Esophagus muscularis mucosa (tissue), 4 donors: Measurements from ENCODE around the gene DCAF8. TPM values are rescaled to one million over a fixed set of nuclear protein-coding genes. Genes with fewer than 3 reads are reported as not detected.
A peak's percentile ranks its signal among the peaks of the same experiment; 100 is the strongest.

Experiments used
- DNase-seq: peaks from one replicate; pipeline ENCODE4 v3.0.0-alpha.2; 2017; ENCODE audit errors: extremely low spot score
- H3K27ac ChIP-seq, 4 donors: fragments of 200-600 bp; sonication (generic); replicated peaks in 1 of 4; 1 replicate in 3 of 4; 2 replicates in 1 of 4; pipeline ENCODE4 v1.5.1; 2016 to 2019; ENCODE audit warnings: mild to moderate bottlenecking in 1 of 4
- H3K27me3 ChIP-seq, 4 donors: fragments of 200-600 bp; sonication (generic); one replicate each; pipeline versions ENCODE4 v1.5.1 to v1.6.0; 2016 to 2019
- H3K36me3 ChIP-seq, 4 donors: fragments of 200-600 bp; sonication (generic); one replicate each; pipeline ENCODE4 v1.5.1; 2016 to 2019
- H3K4me1 ChIP-seq, 4 donors: fragments of 200-600 bp; sonication (generic); one replicate each; pipeline ENCODE4 v1.5.1; 2016 to 2019
- H3K4me3 ChIP-seq, 4 donors: fragments of 200-600 bp; sonication (generic); 1 replicate in 2 of 4; 2 replicates in 2 of 4; pipeline ENCODE4 v1.5.1; 2016 to 2019; ENCODE audit warnings: mild to moderate bottlenecking in 4 of 4, moderate library complexity in 1 of 4
- H3K9me3 ChIP-seq, 4 donors: fragments of 200-600 bp; sonication (generic); 1 replicate in 3 of 4; 2 replicates in 1 of 4; pipeline ENCODE4 v1.5.1; 2016 to 2019
- EP300 ChIP-seq: sonication (generic); formaldehyde crosslinking; IDR thresholded peaks from one replicate; pipeline ENCODE4 v1.6.1; 2017; ENCODE audit warnings: antibody characterized with exemption
- POLR2A ChIP-seq: fragments of 450-650 bp; IDR thresholded peaks from one replicate; pipeline ENCODE4 v1.6.1; 2017; ENCODE audit warnings: antibody characterized with exemption, moderate library complexity, mild to moderate bottlenecking, low read depth
- POLR2AphosphoS5 ChIP-seq, 2 donors: sonication (generic); formaldehyde crosslinking; IDR thresholded peaks; one replicate each; pipeline ENCODE4 v1.6.1; 2017; ENCODE audit warnings: antibody characterized with exemption in 2 of 2
- WGBS: methylation state at CpG from one replicate; pipeline ENCODE4 v1.1.5; 2018; 5-methylcytosine and 5-hydroxymethylcytosine counted together
- intact Hi-C: fragments of 100-400 bp; cut with DNase I; formaldehyde crosslinking; loops from one replicate; pipeline ENCODE4 v1.15.1; 2023
- total RNA-seq, 4 donors: library from RNA; depleted of rRNA; stranded (reverse); fragments of >200 nt; gene quantifications; one replicate each; pipeline versions ENCODE4 v1.1.0 to v1.2.1, GENCODE V29; 2016
- TF ChIP-seq, protein P1 (sequence below), 3 experiments: fragments of 200-600 bp in 2 of 3; fragments of 450-650 bp in 1 of 3; sonication (generic) in 2 of 3; IDR thresholded peaks; one replicate each; pipeline ENCODE4 v1.5.1; 2017 to 2019; ENCODE audit warnings: antibody characterized with exemption in 3 of 3, mild to moderate bottlenecking in 2 of 3, moderate library complexity in 1 of 3

The DCAF8 gene
- total RNA-seq, 4 donors from 2014 or later, result 111 to 191 (median 172) TPM

DNA sequence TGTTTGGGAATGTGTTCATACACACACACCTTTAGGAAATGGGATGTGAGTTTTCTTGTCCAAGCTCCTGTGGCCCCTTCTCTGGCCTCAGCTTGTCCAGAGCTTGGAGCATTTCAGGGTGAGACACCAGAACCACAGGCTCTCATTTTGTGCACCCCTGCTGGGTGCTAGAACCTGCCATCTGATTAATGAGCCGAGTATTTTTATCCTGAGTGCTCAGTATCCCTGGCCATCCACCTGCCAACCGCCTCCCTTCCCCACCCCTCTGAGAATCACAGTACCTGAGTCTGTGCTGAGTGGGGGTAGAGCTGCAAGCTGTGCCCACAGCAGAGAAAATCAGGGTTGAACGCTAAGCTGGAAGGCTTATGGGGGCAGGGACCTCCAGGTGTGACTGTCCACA is 70.6 kb downstream of the DCAF8 start:
- H3K27me3 ChIP-seq, result no peaks in the 10 kb centered on the region

DNA sequence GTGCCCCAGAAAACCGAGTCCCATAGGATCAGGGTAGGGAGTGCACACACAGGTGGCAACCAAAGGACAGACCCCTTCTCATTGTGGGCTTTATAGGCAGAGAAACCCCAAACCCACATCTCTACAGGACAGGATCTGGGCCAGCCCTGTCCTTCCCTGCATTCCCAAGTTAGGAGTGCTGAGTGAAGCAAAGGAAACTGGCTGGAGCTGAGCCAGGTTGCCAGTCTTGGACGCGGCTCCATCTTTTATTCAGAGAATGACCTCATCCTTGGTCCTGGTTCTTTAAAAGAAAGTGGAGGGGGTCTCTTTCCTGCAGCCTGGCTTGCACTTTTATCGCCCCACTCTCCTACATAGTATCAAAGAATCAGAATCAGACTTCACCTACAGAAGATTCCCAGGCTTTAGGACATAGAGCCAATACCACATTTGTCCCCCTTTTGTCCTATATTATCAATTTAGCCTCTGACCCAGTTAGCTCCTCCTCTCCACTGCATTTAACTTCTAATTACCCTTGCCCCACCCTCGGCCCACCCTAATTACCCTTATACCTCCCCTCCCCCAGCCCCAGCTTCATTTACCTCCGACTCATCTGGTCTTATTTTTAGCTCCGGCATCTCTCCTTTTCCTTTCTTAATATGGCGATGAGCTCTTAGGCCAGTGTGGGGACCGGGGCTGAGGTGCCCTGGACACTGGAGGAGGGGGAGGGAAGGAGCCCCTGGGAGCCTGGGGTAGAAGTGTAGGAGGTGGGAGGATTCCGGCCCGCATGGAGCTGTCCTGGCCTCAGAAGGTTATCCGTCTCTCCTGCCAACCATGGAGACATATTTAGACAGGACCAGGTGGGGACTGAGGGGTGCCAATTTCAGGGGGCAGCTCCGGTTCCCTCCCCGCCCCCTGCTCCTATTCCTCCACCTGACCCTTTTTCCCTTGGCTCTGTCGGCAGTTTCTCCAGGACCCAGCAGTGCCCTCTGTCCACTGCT is 72.4 kb downstream of the DCAF8 start, which contains the start of gene CASQ1:
TSS of gene CASQ1 (plus strand) at position 927 of the 977 bp plus-strand sequence. CDS start 177 bp downstream, outside the sequence.
- WGBS, result 45% methylated on average over 15 of the region's 15 CpGs
- TF ChIP-seq, protein P1, sequence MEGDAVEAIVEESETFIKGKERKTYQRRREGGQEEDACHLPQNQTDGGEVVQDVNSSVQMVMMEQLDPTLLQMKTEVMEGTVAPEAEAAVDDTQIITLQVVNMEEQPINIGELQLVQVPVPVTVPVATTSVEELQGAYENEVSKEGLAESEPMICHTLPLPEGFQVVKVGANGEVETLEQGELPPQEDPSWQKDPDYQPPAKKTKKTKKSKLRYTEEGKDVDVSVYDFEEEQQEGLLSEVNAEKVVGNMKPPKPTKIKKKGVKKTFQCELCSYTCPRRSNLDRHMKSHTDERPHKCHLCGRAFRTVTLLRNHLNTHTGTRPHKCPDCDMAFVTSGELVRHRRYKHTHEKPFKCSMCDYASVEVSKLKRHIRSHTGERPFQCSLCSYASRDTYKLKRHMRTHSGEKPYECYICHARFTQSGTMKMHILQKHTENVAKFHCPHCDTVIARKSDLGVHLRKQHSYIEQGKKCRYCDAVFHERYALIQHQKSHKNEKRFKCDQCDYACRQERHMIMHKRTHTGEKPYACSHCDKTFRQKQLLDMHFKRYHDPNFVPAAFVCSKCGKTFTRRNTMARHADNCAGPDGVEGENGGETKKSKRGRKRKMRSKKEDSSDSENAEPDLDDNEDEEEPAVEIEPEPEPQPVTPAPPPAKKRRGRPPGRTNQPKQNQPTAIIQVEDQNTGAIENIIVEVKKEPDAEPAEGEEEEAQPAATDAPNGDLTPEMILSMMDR (IDR thresholded peaks at IDR 0.05), result no peak
- no peak for TF ChIP-seq POLR2AphosphoS5 (IDR thresholded peaks at IDR 0.05)
- TF ChIP-seq EP300, result no peak
- TF ChIP-seq POLR2A, result no peak
- H3K9me3 ChIP-seq, result no peaks in the 10 kb centered on the region
- H3K36me3 ChIP-seq, result no peaks in the 10 kb centered on the region
- DNase-seq, result no peak
- peak within 1 kb of the TSS in 3 of 4 donors; percentile 13 to 68 (median 46) for H3K27ac ChIP-seq
- H3K4me1 ChIP-seq, result peaks cover 27 to 48% (median 43%) of the 10 kb centered on the region in 4 donors
- H3K27me3 ChIP-seq, result no peaks in the 10 kb centered on the region
- intact Hi-C loops, result no loop called here
- H3K4me3 ChIP-seq, result no peak within 1 kb of the TSS

More for the DNA sequence above, 70.6 kb downstream of the DCAF8 start:
- Histone ChIP-seq H3K9me3 (no peaks in the 10 kb centered on the region), H3K4me3 (no peak overlapping the region), H3K4me1 (peaks cover 27 to 48% (median 43%) of the 10 kb centered on the region in 4 donors), H3K27ac (peak overlapping the region in 1 of 4 donors; percentile 37), H3K36me3 (no peaks in the 10 kb centered on the region)
- WGBS, result 100% methylated on average over 2 of the region's 3 CpGs
- DNase-seq, result no peak
- no peak for TF ChIP-seq POLR2A
- TF ChIP-seq POLR2AphosphoS5 (IDR thresholded peaks at IDR 0.05), result no peak
- TF ChIP-seq EP300, result no peak
- TF ChIP-seq, protein P1 (IDR thresholded peaks at IDR 0.05), result no peak
- intact Hi-C loops, result loop anchor here (2.0 kb wide), 3 partner anchors 29 to 99 kb away; no protein-coding TSS in a partner anchor

DNA sequence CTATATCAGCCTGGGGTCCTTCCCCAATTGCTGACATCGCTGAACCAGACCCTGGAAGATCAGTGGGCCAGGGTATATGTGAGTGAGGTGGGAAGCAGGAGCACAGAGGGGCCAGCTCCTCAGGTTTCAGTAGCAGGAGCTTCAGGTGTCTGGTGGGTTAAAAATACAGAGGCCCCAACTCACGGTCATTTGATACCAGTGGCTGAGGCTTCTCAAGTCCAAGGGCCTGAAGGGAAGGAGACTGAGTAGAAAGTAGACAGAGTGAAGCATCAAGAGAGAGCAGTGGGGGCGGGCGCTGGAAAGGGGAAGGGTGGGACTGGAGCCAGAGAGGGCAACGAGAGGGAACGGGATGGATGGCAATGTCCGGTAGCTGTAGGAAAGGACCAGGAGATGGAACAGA is 74.0 kb downstream of the DCAF8 start:
- H3K27me3 ChIP-seq, result no peaks in the 10 kb centered on the region
- no peaks in the 10 kb centered on the region for H3K9me3 ChIP-seq
- H3K36me3 ChIP-seq, result no peaks in the 10 kb centered on the region
- H3K27ac ChIP-seq, result no peak overlapping the region
- 88% methylated on average over 7 of the region's 7 CpGs for WGBS
- H3K4me1 ChIP-seq, result peaks cover 23 to 44% (median 39%) of the 10 kb centered on the region in 4 donors
- DNase-seq, result no peak
- intact Hi-C loops, result no loop called here
- no peak overlapping the region for H3K4me3 ChIP-seq
- no peak for TF ChIP-seq EP300
- no peak for TF ChIP-seq POLR2AphosphoS5 (IDR thresholded peaks at IDR 0.05)
- TF ChIP-seq, protein P1 (IDR thresholded peaks at IDR 0.05), result no peak
- TF ChIP-seq POLR2A, result no peak

DNA sequence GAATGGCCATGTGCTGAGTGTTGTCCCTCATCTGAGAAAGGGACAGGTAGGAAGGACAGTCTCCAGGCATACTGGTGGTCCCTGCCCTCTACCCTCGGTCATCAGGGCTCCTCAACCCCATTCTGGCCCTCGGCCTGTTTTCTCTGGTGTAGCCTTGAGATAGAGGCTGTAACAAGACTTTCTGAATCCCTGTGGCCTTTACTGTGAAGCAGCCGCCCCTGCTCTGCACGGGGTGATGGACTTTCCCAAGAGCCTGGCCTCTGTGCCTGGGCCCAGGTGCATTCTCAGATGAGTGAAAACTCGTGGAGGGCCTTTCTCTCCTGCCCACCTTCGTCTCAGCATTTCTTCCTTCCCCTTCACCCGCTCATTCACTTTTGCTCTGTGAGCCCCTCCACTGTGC is 74.9 kb downstream of the DCAF8 start:
- DNase-seq, result no peak
- Histone ChIP-seq H3K27ac (no peak overlapping the region), H3K4me1 (peaks cover 15 to 35% (median 30%) of the 10 kb centered on the region in 4 donors), H3K27me3 (no peaks in the 10 kb centered on the region), H3K36me3 (no peaks in the 10 kb centered on the region), H3K9me3 (no peaks in the 10 kb centered on the region), H3K4me3 (no peak overlapping the region)
- no peak for TF ChIP-seq POLR2AphosphoS5 (IDR thresholded peaks at IDR 0.05)
- no peak for TF ChIP-seq POLR2A
- TF ChIP-seq EP300, result no peak
- TF ChIP-seq, protein P1 (IDR thresholded peaks at IDR 0.05), result no peak
- 88% methylated on average over 7 of the region's 7 CpGs for WGBS
- intact Hi-C loops, result no loop called here
